Gastrocnemius medialis (tissue), 4 donors: ENCODE measurements around the gene NBEA.

Experiments used
- CTCF ChIP-seq, 5 experiments: fragments of 450-650 bp in 3 of 5; fragments of 200-600 bp in 2 of 5; sonication (generic) in 2 of 5; IDR thresholded peaks in 4 of 5; conservative IDR thresholded peaks in 1 of 5; 1 replicate in 4 of 5; 2 replicates in 1 of 5; pipeline ENCODE4 v1.5.1; 2016 to 2019; ENCODE audit warnings: antibody characterized with exemption in 5 of 5, mild to moderate bottlenecking in 3 of 5, moderate library complexity in 3 of 5
- POLR2A ChIP-seq, 2 donors: fragments of 450-650 bp; IDR thresholded peaks; one replicate each; pipeline ENCODE4 v1.6.1; 2017; ENCODE audit warnings: antibody characterized with exemption in 2 of 2, mild to moderate bottlenecking in 2 of 2, moderate library complexity in 2 of 2

- TF ChIP-seq CTCF (IDR thresholded peaks at IDR 0.05 in 4 of 5, conservative IDR thresholded peaks at IDR 0.05 in 1 of 5) = no peak
- no peak for TF ChIP-seq POLR2A (IDR thresholded peaks at IDR 0.05)
Observed at GRCh38 chr13:35333157-35333556, 391.1 kb downstream of the NBEA start.
